Thyroid gland (tissue), 4 donors: ENCODE measurements around the gene GCSAM. TPM values are rescaled to one million over a fixed set of nuclear protein-coding genes. Genes with fewer than 3 reads are reported as not detected.
A peak's percentile ranks its signal among the peaks of the same experiment; 100 is the strongest.

Experiments used
- DNase-seq, 2 donors: peaks; one replicate each; pipeline ENCODE4 v3.0.0-alpha.2; 2019
- H3K27ac ChIP-seq, 3 donors: fragments of 200-600 bp; sonication (generic); 1 replicate in 2 of 3; 2 replicates in 1 of 3; pipeline ENCODE4 v1.5.1; 2016 to 2019; ENCODE audit warnings: mild to moderate bottlenecking in 1 of 3, moderate library complexity in 1 of 3
- H3K27me3 ChIP-seq: fragments of 200-600 bp; sonication (generic); one replicate; pipeline ENCODE4 v1.5.1; 2019
- H3K36me3 ChIP-seq, 2 donors: fragments of 200-600 bp; sonication (generic); one replicate each; pipeline ENCODE4 v1.5.1; 2016 to 2019
- H3K4me1 ChIP-seq, 2 donors: fragments of 200-600 bp; sonication (generic); one replicate each; pipeline ENCODE4 v1.5.1; 2017 to 2019
- H3K4me3 ChIP-seq, 3 donors: fragments of 200-600 bp; sonication (generic); replicated peaks in 1 of 3; 1 replicate in 2 of 3; 2 replicates in 1 of 3; pipeline ENCODE4 v1.5.1; 2016; ENCODE audit warnings: mild to moderate bottlenecking in 1 of 3
- H3K9me3 ChIP-seq: fragments of 200-600 bp; sonication (generic); one replicate; pipeline ENCODE4 v1.5.1; 2017
- POLR2A ChIP-seq, 2 donors: fragments of 450-650 bp; IDR thresholded peaks; one replicate each; pipeline ENCODE4 v1.6.1; 2017; ENCODE audit warnings: antibody characterized with exemption in 2 of 2, mild to moderate bottlenecking in 2 of 2, moderate library complexity in 1 of 2
- WGBS, 2 donors: methylation state at CpG; one replicate each; pipeline ENCODE4 v1.1.5; 2017; 5-methylcytosine and 5-hydroxymethylcytosine counted together
- intact Hi-C: fragments of 100-400 bp; cut with DNase I; formaldehyde crosslinking; loops from one replicate; pipeline ENCODE4 v1.15.1; 2023
- total RNA-seq, 4 donors: library from RNA; depleted of rRNA; stranded (reverse); fragments of >200 nt; gene quantifications; one replicate each; pipeline ENCODE4 v1.2.3, GENCODE V29; 2016
- TF ChIP-seq, protein P1 (sequence below), 6 experiments: fragments of 200-600 bp in 3 of 6; fragments of 450-650 bp in 3 of 6; sonication (generic) in 3 of 6; IDR thresholded peaks; one replicate each; pipeline ENCODE4 v1.5.1; 2016 to 2019; ENCODE audit warnings: antibody characterized with exemption in 6 of 6, mild to moderate bottlenecking in 2 of 6, inconsistent platforms in 1 of 6, moderate library complexity in 1 of 6

Gene GCSAM
- total RNA-seq, 4 donors from 2014 or later: 0.33 to 0.40 TPM; not detected in 2

DNA sequence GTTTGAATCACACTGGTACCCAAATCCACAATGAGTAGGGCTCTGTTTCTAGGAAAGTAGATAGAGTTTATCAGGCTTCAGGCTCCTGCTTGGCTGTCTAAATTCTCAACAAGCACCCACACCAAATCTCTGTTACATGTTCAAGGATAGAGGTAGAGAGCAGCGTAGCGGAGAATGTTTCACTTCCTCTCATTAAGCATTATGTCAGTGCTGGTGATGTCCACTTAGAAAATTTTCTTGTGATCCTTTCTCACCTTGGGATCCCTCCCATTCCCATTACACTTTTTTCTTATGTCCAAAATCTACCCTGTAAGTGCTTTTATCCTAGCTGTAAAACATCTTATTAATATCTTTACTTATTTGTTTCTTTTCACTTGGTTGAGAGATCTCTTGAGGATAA is 34.7 kb upstream of the GCSAM start:
- Histone ChIP-seq H3K27me3 (no peaks in the 10 kb centered on the region), H3K4me3 (no peak overlapping the region), H3K36me3 (no peaks in the 10 kb centered on the region), H3K27ac (no peak overlapping the region), H3K4me1 (no peaks in the 10 kb centered on the region), H3K9me3 (no peaks in the 10 kb centered on the region)
- no peak for TF ChIP-seq POLR2A (IDR thresholded peaks at IDR 0.05)
- TF ChIP-seq, protein P1, sequence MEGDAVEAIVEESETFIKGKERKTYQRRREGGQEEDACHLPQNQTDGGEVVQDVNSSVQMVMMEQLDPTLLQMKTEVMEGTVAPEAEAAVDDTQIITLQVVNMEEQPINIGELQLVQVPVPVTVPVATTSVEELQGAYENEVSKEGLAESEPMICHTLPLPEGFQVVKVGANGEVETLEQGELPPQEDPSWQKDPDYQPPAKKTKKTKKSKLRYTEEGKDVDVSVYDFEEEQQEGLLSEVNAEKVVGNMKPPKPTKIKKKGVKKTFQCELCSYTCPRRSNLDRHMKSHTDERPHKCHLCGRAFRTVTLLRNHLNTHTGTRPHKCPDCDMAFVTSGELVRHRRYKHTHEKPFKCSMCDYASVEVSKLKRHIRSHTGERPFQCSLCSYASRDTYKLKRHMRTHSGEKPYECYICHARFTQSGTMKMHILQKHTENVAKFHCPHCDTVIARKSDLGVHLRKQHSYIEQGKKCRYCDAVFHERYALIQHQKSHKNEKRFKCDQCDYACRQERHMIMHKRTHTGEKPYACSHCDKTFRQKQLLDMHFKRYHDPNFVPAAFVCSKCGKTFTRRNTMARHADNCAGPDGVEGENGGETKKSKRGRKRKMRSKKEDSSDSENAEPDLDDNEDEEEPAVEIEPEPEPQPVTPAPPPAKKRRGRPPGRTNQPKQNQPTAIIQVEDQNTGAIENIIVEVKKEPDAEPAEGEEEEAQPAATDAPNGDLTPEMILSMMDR (IDR thresholded peaks at IDR 0.05): no peak
- 87 to 94% methylated on average over 2 of the region's 2 CpGs for WGBS, 2 donors
- intact Hi-C loops: no loop called here
- DNase-seq: no peak

DNA sequence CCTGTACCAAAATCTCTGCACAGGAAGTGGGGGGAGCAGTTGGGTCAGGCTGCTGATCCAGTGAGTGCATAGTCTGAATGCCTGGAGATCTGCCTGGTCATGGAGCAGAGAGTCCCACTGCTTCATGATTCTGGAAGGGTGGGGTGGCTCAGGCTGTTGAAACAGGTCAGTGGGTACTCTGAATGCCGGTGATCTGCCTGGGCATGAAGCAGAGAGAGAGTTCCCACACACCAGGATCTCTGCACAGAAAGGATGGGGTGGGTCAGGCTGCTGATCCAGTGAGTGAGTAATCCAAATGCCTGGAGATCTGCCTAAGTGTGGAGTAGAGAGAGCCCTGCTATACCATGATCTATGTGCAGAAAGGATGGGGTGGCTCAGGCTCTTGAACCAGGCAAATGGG is 16.1 kb upstream of the GCSAM start:
- intact Hi-C loops: no loop called here
- WGBS, 2 donors: 57 to 82% methylated on average over 1 of the region's 1 CpG
- TF ChIP-seq, protein P1 (IDR thresholded peaks at IDR 0.05): no peak
- TF ChIP-seq POLR2A (IDR thresholded peaks at IDR 0.05): no peak
- no peaks in the 10 kb centered on the region for H3K36me3 ChIP-seq
- no peaks in the 10 kb centered on the region for H3K27me3 ChIP-seq
- no peak overlapping the region for H3K27ac ChIP-seq
- DNase-seq: peak in 1 of 2 donors; percentile 17
- no peaks in the 10 kb centered on the region for H3K9me3 ChIP-seq
- no peak overlapping the region for H3K4me3 ChIP-seq
- no peaks in the 10 kb centered on the region for H3K4me1 ChIP-seq

GRCh38 chr3:112143689-112144088 is 10.6 kb upstream of the GCSAM start:
- intact Hi-C loops: no loop called here
- TF ChIP-seq, protein P1 (IDR thresholded peaks at IDR 0.05): no peak
- no peak for TF ChIP-seq POLR2A (IDR thresholded peaks at IDR 0.05)

DNA sequence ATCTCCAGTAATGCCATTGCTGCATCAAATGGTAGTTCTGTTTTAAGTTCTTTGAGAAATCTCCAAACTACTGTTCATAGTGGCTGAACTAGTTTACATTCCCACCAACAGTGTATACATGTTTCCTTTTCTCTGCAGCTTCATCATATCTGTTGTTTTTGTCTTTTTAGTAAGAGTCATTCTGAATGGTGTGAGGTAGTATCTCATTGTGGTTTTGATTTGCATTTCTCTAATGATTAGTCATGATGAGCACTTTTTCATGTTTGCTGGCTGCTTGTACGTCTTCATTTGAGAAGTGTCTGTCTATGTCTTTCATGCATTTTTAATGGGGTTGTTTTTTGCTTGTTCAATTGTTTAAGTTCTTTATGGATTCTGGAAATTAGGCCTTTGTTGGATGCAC is 10.2 kb upstream of the GCSAM start:
- H3K9me3 ChIP-seq: no peaks in the 10 kb centered on the region
- H3K36me3 ChIP-seq: no peaks in the 10 kb centered on the region
- WGBS, 2 donors: 91 to 93% methylated on average over 1 of the region's 1 CpG
- TF ChIP-seq POLR2A (IDR thresholded peaks at IDR 0.05): no peak
- TF ChIP-seq, protein P1 (IDR thresholded peaks at IDR 0.05): no peak
- H3K27ac ChIP-seq: no peak overlapping the region
- H3K4me3 ChIP-seq: no peak overlapping the region
- intact Hi-C loops: no loop called here
- H3K4me1 ChIP-seq: no peaks in the 10 kb centered on the region
- DNase-seq: no peak
- no peaks in the 10 kb centered on the region for H3K27me3 ChIP-seq

More at GRCh38 chr3:112143689-112144088, 10.6 kb upstream of the GCSAM start:
- H3K27ac ChIP-seq: no peak overlapping the region
- H3K36me3 ChIP-seq: no peaks in the 10 kb centered on the region
- no peaks in the 10 kb centered on the region for H3K9me3 ChIP-seq
- 84 to 89% methylated on average over 1 of the region's 1 CpG for WGBS, 2 donors
- DNase-seq: no peak
- no peaks in the 10 kb centered on the region for H3K27me3 ChIP-seq
- no peaks in the 10 kb centered on the region for H3K4me1 ChIP-seq
- H3K4me3 ChIP-seq: no peak overlapping the region

DNA sequence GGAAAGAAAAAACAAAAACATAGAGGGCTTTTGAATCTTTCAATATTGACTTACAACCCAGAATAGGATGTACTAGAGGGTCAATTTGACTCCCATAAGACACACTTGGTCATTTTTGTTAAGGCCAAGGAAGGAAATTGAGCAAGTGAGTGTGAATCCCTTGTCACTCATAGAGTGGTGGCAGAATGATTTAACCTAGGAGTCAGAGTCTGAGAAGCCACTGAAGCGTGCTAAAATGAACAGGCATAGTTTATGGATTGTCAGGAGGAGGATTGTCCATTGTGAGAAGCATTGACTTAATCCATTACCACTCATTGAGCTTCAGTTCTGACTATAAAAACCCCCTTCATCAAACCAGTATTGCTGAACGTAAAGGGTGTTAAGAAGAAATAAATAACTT is 8.2 kb upstream of the GCSAM start:
- H3K27ac ChIP-seq: no peak overlapping the region
- TF ChIP-seq, protein P1 (IDR thresholded peaks at IDR 0.05): no peak
- no peak for TF ChIP-seq POLR2A (IDR thresholded peaks at IDR 0.05)
- no peaks in the 10 kb centered on the region for H3K4me1 ChIP-seq
- DNase-seq: no peak
- no peaks in the 10 kb centered on the region for H3K36me3 ChIP-seq
- H3K9me3 ChIP-seq: no peaks in the 10 kb centered on the region
- H3K27me3 ChIP-seq: no peaks in the 10 kb centered on the region
- no peak overlapping the region for H3K4me3 ChIP-seq
- intact Hi-C loops: no loop called here
- WGBS, 2 donors: 77 to 90% methylated on average over 2 of the region's 2 CpGs
